Neural cell (in vitro differentiated cells): ENCODE results near the gene ATP8B3. TPM values are rescaled to one million over a fixed set of nuclear protein-coding genes. Genes with fewer than 3 reads are reported as not detected.
A peak's percentile ranks its signal among the peaks of the same experiment; 100 is the strongest.

Experiments
- H2AFZ ChIP-seq: fragments of 200-600, 300-800 bp; sonication (generic), shearing (Covaris generic); 2 replicates; pipeline ENCODE4 v1.6.0; 2014; ENCODE audit warnings: low read depth, mild to moderate bottlenecking, antibody characterized with exemption, low read length, moderate library complexity
- H3F3A ChIP-seq: fragments of 200-600 bp; shearing (Covaris generic); 2 replicates; pipeline ENCODE4 v1.6.1; 2016; ENCODE audit warnings: mild to moderate bottlenecking, moderate library complexity, mixed read lengths, antibody characterized with exemption, low read length; ENCODE audit not compliant: insufficient read depth, poor library complexity, severe bottlenecking
- H3K27ac ChIP-seq: fragments of 200-600, 300-800 bp; sonication (generic), shearing (Covaris generic); 2 replicates; pipeline ENCODE4 v1.5.1; 2014; ENCODE audit warnings: mild to moderate bottlenecking, low read length, moderate library complexity
- H3K27me3 ChIP-seq: fragments of 300-800, 200-600 bp; sonication (generic), shearing (Covaris generic); 2 replicates; pipeline ENCODE4 v1.6.0; 2014; ENCODE audit warnings: mild to moderate bottlenecking, low read depth, low read length, moderate library complexity; ENCODE audit not compliant: insufficient read depth
- H3K36me3 ChIP-seq: fragments of 300-800, 200-600 bp; sonication (generic), shearing (Covaris generic); 2 replicates; pipeline ENCODE4 v1.5.1; 2014; ENCODE audit warnings: mild to moderate bottlenecking, antibody characterized with exemption, low read length, moderate library complexity; ENCODE audit not compliant: insufficient read depth
- H3K4me2 ChIP-seq: fragments of 300-800, 200-600 bp; sonication (generic), shearing (Covaris generic); 2 replicates; pipeline ENCODE4 v1.6.0; 2014; ENCODE audit warnings: mild to moderate bottlenecking, low read length
- H3K4me3 ChIP-seq: fragments of 300-800, 200-600 bp; sonication (generic), shearing (Covaris generic); 2 replicates; pipeline ENCODE4 v1.5.1; 2014; ENCODE audit warnings: mild to moderate bottlenecking, low read length, moderate library complexity
- H3K79me2 ChIP-seq: fragments of 200-600 bp; shearing (Covaris generic); replicated peaks from 2 replicates; pipeline ENCODE4 v1.6.0; 2014; ENCODE audit warnings: mild to moderate bottlenecking, low read length, moderate library complexity; ENCODE audit not compliant: insufficient read depth
- H3K9ac ChIP-seq: fragments of 300-800, 200-600 bp; sonication (generic), shearing (Covaris generic); 2 replicates; pipeline ENCODE4 v1.6.1; 2016; ENCODE audit warnings: mild to moderate bottlenecking, low read length, mixed read lengths
- H3K9me2 ChIP-seq: fragments of 200-600 bp; shearing (Covaris generic); 2 replicates; pipeline ENCODE4 v1.6.1; 2016; ENCODE audit warnings: mild to moderate bottlenecking, low read length, mixed read lengths; ENCODE audit not compliant: insufficient read depth
- H3K9me3 ChIP-seq: fragments of 200-600, 300-800 bp; sonication (generic), shearing (Covaris generic); 2 replicates; pipeline ENCODE4 v1.6.1; 2016; ENCODE audit warnings: mild to moderate bottlenecking, mixed run types, low read length, moderate library complexity, mixed read lengths
- H4K20me1 ChIP-seq: fragments of 200-600 bp; shearing (Covaris generic); 2 replicates; pipeline ENCODE4 v1.6.1; 2016; ENCODE audit warnings: mild to moderate bottlenecking, mixed run types; ENCODE audit not compliant: insufficient read depth
- CTCF ChIP-seq: fragments of 450-650 bp; IDR thresholded peaks from 2 replicates; pipeline ENCODE4 v1.5.1; 2014; ENCODE audit warnings: antibody characterized with exemption, mild to moderate bottlenecking, moderate library complexity; ENCODE audit not compliant: poor library complexity, severe bottlenecking
- EP300 ChIP-seq: fragments of 450-650 bp; conservative IDR thresholded peaks from 2 replicates; pipeline ENCODE4 v1.6.1; 2014; ENCODE audit warnings: antibody characterized with exemption, mild to moderate bottlenecking, moderate library complexity; ENCODE audit not compliant: poor library complexity, severe bottlenecking
- EZH2 ChIP-seq: fragments of 200-600, 300-800 bp; shearing (Covaris generic), sonication (generic); IDR thresholded peaks from 2 replicates; pipeline ENCODE4 v1.6.1; 2014; ENCODE audit warnings: antibody characterized with exemption, low read length, borderline replicate concordance, mild to moderate bottlenecking; ENCODE audit not compliant: insufficient read depth, poor library complexity, severe bottlenecking
- MXI1 ChIP-seq: fragments of 450-650 bp; conservative IDR thresholded peaks from 2 replicates; pipeline ENCODE4 v1.6.1; 2014; ENCODE audit warnings: antibody characterized with exemption, mild to moderate bottlenecking; ENCODE audit not compliant: poor library complexity, severe bottlenecking
- POLR2AphosphoS5 ChIP-seq: IDR thresholded peaks from 2 replicates; pipeline ENCODE4 v1.6.1; 2012
- RAD21 ChIP-seq: fragments of 450-650 bp; conservative IDR thresholded peaks from 2 replicates; pipeline ENCODE4 v1.6.1; 2014; ENCODE audit warnings: antibody characterized with exemption, mild to moderate bottlenecking, moderate library complexity
- REST ChIP-seq: IDR thresholded peaks from 2 replicates; pipeline ENCODE4 v1.6.1; 2012; ENCODE audit warnings: borderline replicate concordance
- SMC3 ChIP-seq: fragments of 450-650 bp; conservative IDR thresholded peaks from 2 replicates; pipeline ENCODE4 v1.6.1; 2014; ENCODE audit warnings: antibody characterized with exemption, mild to moderate bottlenecking, moderate library complexity; ENCODE audit not compliant: poor library complexity
- TAF1 ChIP-seq: IDR thresholded peaks from 2 replicates; pipeline ENCODE4 v1.6.1; 2012; ENCODE audit warnings: low read depth
- polyA plus RNA-seq: library from polyadenylated mRNA; depleted of rRNA; stranded (reverse); fragments of >200 nt; gene quantifications from 2 replicates; pipeline ENCODE4 v1.2.3, GENCODE V29; 2014

ATP8B3 gene
- polyA plus RNA-seq, 1 donor from 2014 or later: 1.5 TPM

DNA sequence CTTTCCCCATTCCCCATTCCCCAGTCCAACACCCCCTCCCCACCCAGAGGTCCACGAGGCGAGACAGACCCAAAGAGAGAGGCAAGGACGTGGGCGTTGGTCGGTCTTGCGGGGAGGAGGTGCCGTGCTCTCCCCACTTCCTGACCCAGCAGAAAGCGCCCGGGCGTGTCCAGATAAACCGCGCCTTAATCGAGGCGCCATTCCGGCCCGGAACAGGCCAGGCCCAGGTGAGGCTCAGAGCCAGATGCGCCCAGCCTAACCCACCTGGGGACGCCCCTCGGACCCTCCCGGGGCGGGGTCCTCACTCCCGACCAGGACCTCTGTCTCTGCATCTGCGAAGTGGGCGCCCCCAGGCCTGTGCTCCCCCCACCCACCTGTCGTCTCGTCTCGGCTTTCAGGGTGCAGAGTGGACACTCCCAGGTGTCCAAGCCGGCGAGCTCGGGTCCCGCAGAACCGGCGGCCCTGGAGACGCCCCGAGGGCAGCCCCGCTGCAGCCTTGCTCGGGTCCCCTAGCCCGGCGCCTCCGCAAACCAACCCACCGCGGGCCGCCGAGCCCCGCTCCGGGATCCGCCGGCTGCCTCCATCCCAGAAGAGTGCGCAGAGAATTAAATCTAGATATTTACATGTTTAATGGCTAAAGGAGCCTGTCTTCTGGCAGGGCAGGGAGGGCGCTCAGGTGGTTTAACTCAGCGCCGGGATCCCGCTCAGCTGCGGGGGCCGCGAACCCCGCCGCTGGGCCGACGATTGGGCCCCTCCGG lies 63.8 kb downstream of the ATP8B3 start:
- H2AFZ ChIP-seq: no peak overlapping the region
- H3K4me2 ChIP-seq: no peak overlapping the region
- no peaks in the 10 kb centered on the region for H4K20me1 ChIP-seq

DNA sequence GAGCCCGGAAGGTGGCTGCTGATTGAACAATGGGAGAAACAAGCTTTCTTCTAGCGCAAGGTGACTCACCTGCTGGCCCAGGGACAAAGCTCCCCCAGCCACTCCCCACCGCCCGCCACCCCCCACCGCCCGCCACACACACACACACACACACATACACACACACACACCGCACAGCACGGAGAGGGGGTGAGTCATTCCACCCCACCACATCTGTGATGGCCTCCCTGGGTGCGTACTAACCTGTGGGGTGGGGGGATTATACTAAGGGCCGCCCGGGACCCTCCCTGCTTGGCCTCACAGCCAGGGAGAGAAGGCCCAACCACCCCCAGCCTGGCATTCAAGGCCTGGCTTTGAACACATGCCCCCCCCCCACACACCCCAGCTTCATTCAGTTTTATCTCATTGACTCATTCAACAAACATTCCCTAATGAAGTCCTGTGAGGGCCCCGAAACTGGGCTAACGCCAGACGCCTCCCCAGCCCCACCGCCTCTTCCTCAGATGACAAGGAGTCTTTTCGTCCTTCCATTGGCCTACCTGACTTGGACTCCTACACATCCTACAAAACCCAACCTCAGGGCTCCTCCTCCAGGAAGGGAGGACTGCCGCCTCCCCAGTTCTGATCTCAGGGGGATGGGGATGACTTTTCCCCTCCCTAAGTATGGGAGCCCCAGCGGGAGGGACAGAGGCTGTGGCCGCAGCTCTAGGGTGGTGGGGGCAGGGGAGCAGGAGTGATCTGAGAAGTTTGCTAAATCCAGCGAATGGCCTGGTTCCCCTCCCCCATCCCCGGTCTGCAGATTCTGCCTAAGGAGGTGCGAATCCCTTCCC lies 64.6 kb downstream of the ATP8B3 start:
- no peak overlapping the region for H3K9ac ChIP-seq
- no peak overlapping the region for H3K4me2 ChIP-seq
- no peaks in the 10 kb centered on the region for H4K20me1 ChIP-seq
- no peaks in the 10 kb centered on the region for H3K9me3 ChIP-seq
- H3K27me3 ChIP-seq: peaks cover 74% of the 10 kb centered on the region
- H3K4me3 ChIP-seq: no peak overlapping the region
- H3F3A ChIP-seq: no peaks in the 10 kb centered on the region
- TF ChIP-seq EZH2 (no peak), REST (no peak), POLR2AphosphoS5 (no peak), MXI1 (no peak), SMC3 (no peak), RAD21 (no peak), TAF1 (no peak), CTCF (no peak), EP300 (no peak)
- H3K9me2 ChIP-seq: no peaks in the 10 kb centered on the region
- no peaks in the 10 kb centered on the region for H3K36me3 ChIP-seq
- no peak overlapping the region for H3K27ac ChIP-seq
- no peaks in the 10 kb centered on the region for H3K79me2 ChIP-seq
- H2AFZ ChIP-seq: no peak overlapping the region

More for the DNA sequence above, 63.8 kb downstream of the ATP8B3 start:
- Histone ChIP-seq H3K9me3 (no peaks in the 10 kb centered on the region), H3K27ac (no peak overlapping the region), H3K36me3 (no peaks in the 10 kb centered on the region), H3K27me3 (peaks cover 82% of the 10 kb centered on the region), H3K9me2 (no peaks in the 10 kb centered on the region), H3K9ac (no peak overlapping the region), H3F3A (no peaks in the 10 kb centered on the region), H3K79me2 (no peaks in the 10 kb centered on the region), H3K4me3 (peak overlapping the region; percentile 38)
- TF ChIP-seq EZH2 (peak; percentile 95), POLR2AphosphoS5 (no peak)
